NCI-H446 (cell line): ENCODE results near the gene CNOT1.
"Not testable (repeated sequence)": the region's sequence is repeated elsewhere in the genome, so short reads cannot be mapped to it uniquely, and the experiment has no call there.

Experiments used
- DNase-seq, 2 experiments: peaks; one replicate each; lab custom pipeline; 2025; lab: John Stamatoyannopoulos, UW

Gene CNOT1

GRCh38 chr16:58503166-58503862, 126.3 kb downstream of the CNOT1 start:
- DNase-seq = no peak

- no peak for DNase-seq
Observed at GRCh38 chr16:58502217-58502921, 127.3 kb downstream of the CNOT1 start.

- DNase-seq = no peak
Observed at GRCh38 chr16:58501242-58502131, 128.1 kb downstream of the CNOT1 start.

GRCh38 chr16:58500430-58501241, 129.0 kb downstream of the CNOT1 start:
- no peak for DNase-seq

- DNase-seq = peak in 1 of 2 experiments; percentile 36
Observed at GRCh38 chr16:58499615-58500351, 129.8 kb downstream of the CNOT1 start, which contains the start of gene NDRG4. Gene NDRG4 (plus strand): TSS chr16:58500143. CDS start chr16:58500249, 106 bp downstream.

GRCh38 chr16:58499092-58499511, 130.5 kb downstream of the CNOT1 start:
- no peak for DNase-seq

- no peak for DNase-seq
Observed at GRCh38 chr16:58498341-58499091, 131.1 kb downstream of the CNOT1 start.

GRCh38 chr16:58497935-58498334, 131.7 kb downstream of the CNOT1 start:
- DNase-seq = no peak

GRCh38 chr16:58497468-58497867, 132.2 kb downstream of the CNOT1 start:
- DNase-seq = no peak

- no peak for DNase-seq
Observed at GRCh38 chr16:58495521-58496331, 133.9 kb downstream of the CNOT1 start.

GRCh38 chr16:58494981-58495520, 134.6 kb downstream of the CNOT1 start:
- peak; percentile 53 to 72 for DNase-seq

- DNase-seq = no peak
Observed at GRCh38 chr16:58493756-58494431, 135.7 kb downstream of the CNOT1 start.

- no peak for DNase-seq
Observed at GRCh38 chr16:58492735-58493134, 136.9 kb downstream of the CNOT1 start.

GRCh38 chr16:58492066-58492465, 137.6 kb downstream of the CNOT1 start:
- DNase-seq = no peak

GRCh38 chr16:58490539-58490938, 139.1 kb downstream of the CNOT1 start:
- not testable (repeated sequence) for DNase-seq

- DNase-seq = no peak
Observed at GRCh38 chr16:58490065-58490464, 139.6 kb downstream of the CNOT1 start.

GRCh38 chr16:58488531-58488930, 141.1 kb downstream of the CNOT1 start:
- no peak for DNase-seq
